H1 (cell line): ENCODE measurements around the gene SMARCA1. TPM values are rescaled to one million over a fixed set of nuclear protein-coding genes. Genes with fewer than 3 reads are reported as not detected.

Source experiments
- CBX8 ChIP-seq: fragments of 300-800, 300-1000 bp; sonication (generic); IDR thresholded peaks from 2 replicates; pipeline ENCODE4 v1.7.1; 2016; ENCODE audit warnings: low read depth, low read length, borderline replicate concordance
- EGR1 ChIP-seq: IDR thresholded peaks from 2 replicates; pipeline ENCODE4 v1.6.1; 2011; ENCODE audit warnings: low read depth, low read length, borderline replicate concordance
- NANOG ChIP-seq: IDR thresholded peaks from 2 replicates; pipeline ENCODE4 v1.6.1; 2011; ENCODE audit warnings: low read length, low read depth, mild to moderate bottlenecking, inconsistent platforms; ENCODE audit not compliant: insufficient read depth, poor library complexity, severe bottlenecking
- SAP30 ChIP-seq: fragments of 300-600 bp; sonication (generic); IDR thresholded peaks from 2 replicates; pipeline ENCODE4 v1.7.1; 2012; ENCODE audit warnings: low read length, moderate library complexity, mild to moderate bottlenecking, inconsistent platforms; ENCODE audit not compliant: insufficient read depth, insufficient replicate concordance
- polyA plus RNA-seq, 7 experiments: library from polyadenylated mRNA; depleted of rRNA in 3 of 7; stranded (reverse) in 5 of 7; unstranded in 2 of 7; fragments of >200 nt in 5 of 7; fragments of 200-250 nt in 2 of 7; gene quantifications; 1 replicate in 5 of 7; 2 replicates in 1 of 7; 4 replicates in 1 of 7; pipeline versions ENCODE4 v1.2.1 to v1.2.3, GENCODE V29; 2011 to 2013; ENCODE audit warnings: missing spikeins in 2 of 7, mixed read lengths in 2 of 7
- total RNA-seq: library from RNA; stranded (reverse); fragmentation: NEBNext Ultra II Directional; extraction: Animal tissue kit (Norgen Biotek cat#: 25700); gene quantifications from 2 replicates; pipeline ENCODE4 v1.2.1, GENCODE V29; 2021
- TF ChIP-seq, protein P1 (sequence below), 3 experiments: IDR thresholded peaks; 1 replicate in 2 of 3; 2 replicates in 1 of 3; pipeline versions ENCODE4 v1.5.1 to v1.6.1; 2011; ENCODE audit warnings: low read length in 3 of 3, mild to moderate bottlenecking in 3 of 3, inconsistent platforms in 2 of 3, low read depth in 1 of 3, moderate library complexity in 1 of 3; ENCODE audit not compliant: insufficient read depth in 1 of 3; ENCODE audit errors: control extremely low read depth in 1 of 3

Gene SMARCA1
- total and polyA plus RNA-seq, 2 of the 8 experiments (the other 6 are each of a cell fraction or from before 2014, with no cell fraction given) = 13.1 to 54.4 TPM

DNA sequence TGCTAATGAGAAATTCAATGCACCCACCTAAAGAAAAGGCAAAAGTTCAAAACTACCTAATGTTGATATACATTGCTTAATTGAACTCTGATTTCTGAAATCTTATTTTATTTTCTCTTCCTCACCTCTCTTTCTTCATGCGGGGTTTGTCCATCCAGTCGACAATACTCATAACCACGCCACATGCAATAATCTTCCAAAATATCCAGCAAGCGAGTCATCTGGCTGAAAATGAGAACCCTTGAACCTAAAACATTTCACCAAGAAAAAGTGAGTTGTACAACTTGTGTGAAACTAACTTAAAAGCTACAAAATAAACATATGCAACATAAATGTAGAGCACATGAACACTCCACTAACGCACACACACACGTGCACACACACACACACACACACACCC is 26.7 kb downstream of the SMARCA1 start (continued):
- TF ChIP-seq CBX8 = no peak
- TF ChIP-seq NANOG = no peak
- no peak for TF ChIP-seq SAP30
- no peak for TF ChIP-seq EGR1
- TF ChIP-seq, protein P1, sequence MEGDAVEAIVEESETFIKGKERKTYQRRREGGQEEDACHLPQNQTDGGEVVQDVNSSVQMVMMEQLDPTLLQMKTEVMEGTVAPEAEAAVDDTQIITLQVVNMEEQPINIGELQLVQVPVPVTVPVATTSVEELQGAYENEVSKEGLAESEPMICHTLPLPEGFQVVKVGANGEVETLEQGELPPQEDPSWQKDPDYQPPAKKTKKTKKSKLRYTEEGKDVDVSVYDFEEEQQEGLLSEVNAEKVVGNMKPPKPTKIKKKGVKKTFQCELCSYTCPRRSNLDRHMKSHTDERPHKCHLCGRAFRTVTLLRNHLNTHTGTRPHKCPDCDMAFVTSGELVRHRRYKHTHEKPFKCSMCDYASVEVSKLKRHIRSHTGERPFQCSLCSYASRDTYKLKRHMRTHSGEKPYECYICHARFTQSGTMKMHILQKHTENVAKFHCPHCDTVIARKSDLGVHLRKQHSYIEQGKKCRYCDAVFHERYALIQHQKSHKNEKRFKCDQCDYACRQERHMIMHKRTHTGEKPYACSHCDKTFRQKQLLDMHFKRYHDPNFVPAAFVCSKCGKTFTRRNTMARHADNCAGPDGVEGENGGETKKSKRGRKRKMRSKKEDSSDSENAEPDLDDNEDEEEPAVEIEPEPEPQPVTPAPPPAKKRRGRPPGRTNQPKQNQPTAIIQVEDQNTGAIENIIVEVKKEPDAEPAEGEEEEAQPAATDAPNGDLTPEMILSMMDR (IDR thresholded peaks at IDR 0.05; ENCODE audit: control extremely low read depth in 1 of 3, insufficient read depth in 1 of 3, low read depth in 1 of 3, low read length in 3 of 3) = no peak
